Stimulated activated CD8-positive, alpha-beta memory T cell treated with anti-CD3 and anti-CD28 coated beads, Interleukin-15, amount 100 ng/mL, for 24 hours (primary cell): Measurements from ENCODE around the gene GLIS2.

Experiments
- DNase-seq: peaks from one replicate; pipeline ENCODE4 v3.0.0-alpha.2; 2020; ENCODE audit warnings: low read depth

The GLIS2 gene

DNA sequence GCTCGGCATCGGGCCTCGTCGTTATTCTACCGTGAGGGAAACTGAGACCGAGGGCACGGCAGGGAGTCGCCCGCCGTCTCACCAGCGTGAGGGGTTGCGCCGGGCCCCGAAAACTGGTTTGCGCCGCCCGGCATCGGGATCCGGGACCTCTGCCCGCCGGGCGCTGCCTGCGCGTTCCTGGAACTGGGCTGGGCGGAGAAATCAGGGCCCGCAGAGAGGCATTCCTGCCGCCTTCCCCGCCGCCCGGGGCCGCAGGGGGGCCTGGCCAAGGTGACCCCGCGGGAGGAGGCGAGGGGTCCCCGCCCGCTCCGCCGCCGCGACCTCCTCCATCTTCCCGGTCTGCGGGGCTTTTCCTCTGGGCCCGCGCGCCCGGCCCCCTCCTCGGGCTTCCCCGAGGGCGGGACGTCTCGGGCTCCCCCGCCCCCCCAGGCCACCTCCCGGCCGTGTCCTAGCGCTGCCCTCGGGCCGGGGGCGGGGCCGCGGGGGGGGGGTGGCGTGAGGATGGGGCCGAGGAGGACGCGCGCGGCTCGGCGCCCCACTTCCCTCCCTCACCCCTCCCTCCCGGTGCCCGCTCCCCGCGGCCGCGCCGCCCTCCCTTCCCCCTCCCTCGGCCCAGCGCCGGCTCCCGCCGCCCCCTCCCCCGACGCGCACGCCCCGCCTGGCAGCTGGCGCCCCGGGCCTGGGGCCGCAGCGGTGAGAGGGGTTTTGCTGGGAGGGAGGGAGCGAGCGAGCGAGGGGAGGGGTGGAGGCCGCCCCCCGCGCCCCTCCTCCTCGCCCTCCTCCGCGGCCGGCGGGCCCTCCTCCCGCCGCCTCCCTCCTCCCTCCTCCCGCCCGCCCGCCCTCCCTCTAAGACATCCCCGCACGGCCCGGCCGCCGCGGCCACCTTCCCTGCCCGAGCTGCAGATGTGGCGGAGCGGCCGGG, at the start of gene GLIS2:
TSS of gene GLIS2 (plus strand) at position 882 of the 922 bp plus-strand sequence. CDS start 16,214 bp downstream, outside the sequence.
- DNase-seq = no peak

DNA sequence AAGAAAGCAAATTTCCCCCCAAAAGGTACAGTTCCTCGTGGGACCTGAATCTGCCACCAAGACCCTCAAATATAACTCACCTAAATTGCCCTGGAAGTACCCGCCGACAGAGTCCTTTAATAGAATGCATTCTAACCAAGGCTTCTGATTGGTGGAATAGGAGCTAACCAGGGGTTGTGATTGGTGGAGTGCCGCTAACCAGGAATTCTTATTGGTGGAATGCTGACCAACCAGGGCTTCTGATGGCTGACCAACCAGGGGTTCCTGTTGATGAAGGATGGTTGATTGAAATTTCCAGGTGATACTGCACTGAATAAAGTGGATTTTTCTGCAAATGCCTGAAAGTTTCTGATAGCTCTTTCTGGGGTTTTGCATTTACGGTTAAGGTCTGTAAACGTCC, 49.5 kb upstream of the GLIS2 start:
- no peak for DNase-seq

- DNase-seq = no peak
These were observed 45.8 kb upstream of the GLIS2 start for GRCh38 chr16:4270091-4270490.

- DNase-seq = no peak
These were observed 45.3 kb upstream of the GLIS2 start for GRCh38 chr16:4270595-4270994.

GRCh38 chr16:4271176-4272113, 44.4 kb upstream of the GLIS2 start:
- peak; percentile 65 for DNase-seq

DNA sequence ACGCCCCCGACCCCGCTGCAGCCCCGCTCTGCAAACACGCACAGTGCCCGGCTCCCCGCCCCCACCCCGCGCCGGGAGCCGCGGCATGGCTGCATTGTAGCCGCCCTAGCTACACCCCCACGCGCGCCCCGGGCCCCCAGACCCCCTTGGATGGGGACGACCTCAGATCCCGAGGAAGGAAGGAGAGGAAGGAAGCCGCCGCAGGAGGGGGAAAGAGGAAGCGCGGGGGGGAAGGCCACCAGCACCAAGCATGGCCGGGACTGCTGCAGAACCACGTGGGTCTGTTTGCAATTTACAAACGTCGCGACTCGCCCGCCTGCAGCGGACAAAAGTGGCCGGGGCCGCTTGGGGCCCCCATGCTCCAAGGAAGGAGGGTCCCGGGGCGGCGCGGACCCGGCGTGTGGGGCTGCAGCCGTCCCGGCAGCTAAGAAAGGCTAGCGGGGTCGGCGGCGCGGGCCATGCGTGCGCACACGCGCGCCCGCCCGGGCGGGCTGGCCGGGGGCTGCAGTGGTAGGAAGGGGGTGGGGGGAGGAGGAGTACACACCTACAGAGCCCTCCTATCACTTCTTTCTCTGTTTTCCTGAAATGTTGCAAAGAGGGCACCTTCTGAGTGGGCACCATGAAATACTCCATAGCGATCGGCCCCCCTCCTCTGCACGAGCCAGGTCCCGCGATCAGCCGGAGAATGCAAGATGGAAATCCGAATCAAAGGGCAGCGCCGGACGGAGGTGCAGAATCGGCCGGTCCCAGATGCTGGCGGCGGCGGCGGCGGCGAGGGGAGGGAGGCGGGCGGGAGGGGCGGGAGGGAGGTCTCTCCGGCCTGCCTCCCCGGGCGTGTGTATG, 43.5 kb upstream of the GLIS2 start:
- peak; percentile 14 for DNase-seq

DNA sequence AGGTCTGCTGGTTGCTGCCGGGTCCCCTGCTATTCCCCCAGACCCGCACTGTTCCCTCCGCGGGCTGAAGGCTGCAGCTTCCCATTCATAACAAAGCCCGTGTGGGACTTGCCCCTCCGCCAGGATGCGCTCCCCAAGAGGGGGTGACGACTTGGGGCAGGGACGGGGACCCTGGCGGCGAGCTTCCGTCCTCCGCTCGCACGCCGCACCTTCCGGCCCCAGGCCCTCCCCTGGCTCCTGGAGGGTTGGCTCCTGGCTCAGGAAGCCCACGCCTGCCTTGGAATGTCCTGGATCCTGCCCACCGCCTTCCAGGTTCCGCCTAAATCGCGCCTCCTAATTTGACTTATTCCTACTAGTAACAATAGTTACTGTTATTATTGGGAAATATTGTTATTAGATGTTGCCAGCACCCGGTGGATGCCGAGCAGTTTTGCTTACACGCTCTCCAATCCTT, 42.0 kb upstream of the GLIS2 start:
- DNase-seq = peak; percentile 21

DNA sequence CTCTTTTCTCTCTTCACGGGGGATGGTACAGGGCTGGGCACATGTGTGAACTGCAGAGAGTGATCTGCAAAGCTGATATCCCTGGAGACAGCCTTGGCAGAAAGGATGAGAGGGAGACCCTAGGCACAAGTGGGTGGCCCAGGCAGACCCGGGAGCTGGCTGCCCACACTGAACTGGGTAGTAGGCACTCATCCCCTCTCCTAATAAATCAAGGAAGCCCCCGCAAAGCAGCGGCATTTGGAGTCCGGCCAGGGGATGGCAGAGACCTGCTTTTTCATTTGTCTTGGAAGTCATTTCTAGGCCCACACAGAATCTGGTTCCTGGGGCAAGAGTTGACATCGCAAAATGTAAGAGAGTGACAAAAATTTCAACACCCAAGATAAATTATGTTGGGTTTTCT, 40.0 kb upstream of the GLIS2 start:
- no peak for DNase-seq

DNA sequence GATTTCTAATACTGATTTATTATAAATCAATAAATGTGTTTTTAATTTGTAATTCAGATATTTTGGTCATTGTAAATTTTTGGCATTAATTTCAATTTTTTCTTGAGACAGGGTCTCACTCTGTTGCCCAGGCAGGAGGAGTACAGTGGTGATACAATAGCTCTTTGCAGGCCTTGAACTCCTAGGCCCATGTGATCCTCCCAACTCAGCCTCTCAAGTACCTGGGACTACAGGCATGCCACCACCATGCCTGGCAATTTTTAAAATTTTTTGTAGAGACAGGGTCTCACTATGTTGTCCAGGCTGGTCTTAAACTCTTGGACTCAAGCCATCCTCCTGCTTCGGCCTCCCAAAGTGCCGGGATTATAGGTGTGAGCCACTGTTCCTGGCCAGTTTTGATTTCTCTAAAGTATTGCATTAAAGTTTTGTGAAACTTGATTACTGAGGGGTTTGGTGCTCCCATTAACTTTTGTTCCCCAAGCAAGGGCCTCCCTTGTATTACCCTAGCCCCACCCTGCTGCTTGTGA, 37.8 kb upstream of the GLIS2 start:
- no peak for DNase-seq

GRCh38 chr16:4280625-4281024, 35.2 kb upstream of the GLIS2 start:
- DNase-seq = no peak

DNA sequence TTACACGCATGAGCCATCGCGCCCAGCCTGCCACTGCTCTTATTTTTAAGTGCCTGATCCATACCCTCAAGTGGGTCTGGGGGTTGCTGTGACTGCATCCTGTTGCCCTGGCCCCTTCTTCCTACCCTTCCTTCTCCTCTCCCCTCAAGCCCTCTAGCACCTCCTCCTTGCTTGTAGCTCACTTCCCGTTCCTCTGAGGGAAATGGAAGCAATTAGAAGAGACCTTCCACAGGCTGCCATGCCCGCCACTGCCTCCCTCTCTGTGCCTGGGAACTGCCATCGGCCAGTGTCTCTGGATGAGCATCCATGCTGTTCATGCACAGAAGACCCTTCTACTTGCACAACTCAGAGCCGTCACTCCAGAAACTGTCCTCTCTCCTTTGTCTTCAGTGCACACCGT, 32.4 kb upstream of the GLIS2 start:
- no peak for DNase-seq

DNA sequence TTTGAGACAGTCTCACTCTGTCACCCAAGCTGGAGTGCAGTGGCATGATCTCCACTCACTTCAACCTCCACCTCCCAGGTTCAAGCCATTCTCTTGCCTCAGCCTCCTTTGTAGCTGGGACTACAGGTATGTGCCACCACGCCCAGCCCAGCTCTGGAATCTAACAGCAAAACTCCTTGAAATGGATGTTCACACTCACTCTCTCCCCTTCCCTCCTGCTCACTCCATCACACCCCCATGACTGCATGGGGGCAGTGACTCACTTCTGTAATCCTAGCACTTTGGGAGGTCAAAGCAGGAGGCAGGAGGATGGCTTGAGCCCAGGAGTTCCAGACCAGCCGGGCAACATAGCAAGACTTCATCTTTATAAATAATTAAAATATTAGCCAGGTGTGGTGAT, 31.9 kb upstream of the GLIS2 start:
- DNase-seq = no peak

GRCh38 chr16:4285167-4285566, 30.7 kb upstream of the GLIS2 start:
- no peak for DNase-seq

DNA sequence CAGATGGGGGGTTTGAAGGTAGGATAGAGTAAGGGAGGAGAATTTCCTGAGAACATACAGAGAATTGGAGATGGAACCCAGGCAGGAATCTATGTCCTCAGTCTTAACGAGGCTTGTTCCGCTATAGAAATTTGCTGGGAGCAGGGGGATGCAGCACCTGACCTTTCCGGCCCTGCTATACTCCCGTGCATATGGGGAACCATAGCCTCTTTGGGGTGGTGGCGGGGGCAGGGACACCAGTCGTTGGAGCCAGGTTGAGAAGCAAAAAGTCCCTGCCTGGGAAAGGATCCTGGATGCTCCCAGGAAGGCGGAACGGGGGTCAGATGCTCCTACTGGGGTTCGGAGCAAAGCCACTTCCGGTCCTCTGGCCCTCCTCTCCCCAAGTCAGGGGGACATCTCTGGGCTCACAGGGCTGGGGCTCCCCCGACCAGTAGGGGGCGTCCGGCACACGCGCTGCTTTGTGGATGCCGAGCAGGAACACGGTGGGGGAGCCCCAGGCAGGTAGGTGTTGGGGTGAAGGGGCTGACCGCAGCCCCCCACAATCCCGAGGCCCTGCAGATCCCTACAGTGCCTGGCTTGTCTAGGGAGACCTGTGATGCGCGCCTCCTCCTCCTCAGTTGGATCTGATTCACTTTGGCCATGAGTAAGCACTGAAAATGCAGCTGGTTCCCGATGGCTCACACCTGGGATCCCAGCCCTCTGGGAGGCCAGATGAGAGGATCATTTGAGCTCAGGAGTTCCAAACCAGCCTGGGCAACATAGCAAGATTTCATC, 27.5 kb upstream of the GLIS2 start:
- DNase-seq = peak; percentile 59

- no peak for DNase-seq
These were observed 25.5 kb upstream of the GLIS2 start for GRCh38 chr16:4290236-4290830.

DNA sequence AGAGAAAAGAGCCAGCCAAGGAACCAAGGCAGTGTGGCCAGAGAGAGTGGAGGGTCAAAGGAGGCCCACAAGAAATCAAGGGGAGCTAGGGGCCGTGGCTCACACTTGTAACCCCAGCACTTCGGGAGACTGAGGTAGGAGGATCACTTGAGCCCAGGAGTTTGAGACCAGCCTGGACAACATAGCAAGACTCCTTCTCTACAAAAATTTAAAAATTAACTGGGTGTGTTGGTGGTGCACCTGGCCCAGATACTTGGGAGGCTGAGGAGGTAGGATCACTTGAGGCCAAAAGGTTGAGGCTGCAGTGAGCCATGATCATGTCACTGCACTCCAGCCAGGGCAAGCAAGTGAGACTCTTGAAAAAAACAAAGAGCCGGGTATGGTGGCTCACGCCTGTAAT, 24.2 kb upstream of the GLIS2 start:
- DNase-seq = no peak

DNA sequence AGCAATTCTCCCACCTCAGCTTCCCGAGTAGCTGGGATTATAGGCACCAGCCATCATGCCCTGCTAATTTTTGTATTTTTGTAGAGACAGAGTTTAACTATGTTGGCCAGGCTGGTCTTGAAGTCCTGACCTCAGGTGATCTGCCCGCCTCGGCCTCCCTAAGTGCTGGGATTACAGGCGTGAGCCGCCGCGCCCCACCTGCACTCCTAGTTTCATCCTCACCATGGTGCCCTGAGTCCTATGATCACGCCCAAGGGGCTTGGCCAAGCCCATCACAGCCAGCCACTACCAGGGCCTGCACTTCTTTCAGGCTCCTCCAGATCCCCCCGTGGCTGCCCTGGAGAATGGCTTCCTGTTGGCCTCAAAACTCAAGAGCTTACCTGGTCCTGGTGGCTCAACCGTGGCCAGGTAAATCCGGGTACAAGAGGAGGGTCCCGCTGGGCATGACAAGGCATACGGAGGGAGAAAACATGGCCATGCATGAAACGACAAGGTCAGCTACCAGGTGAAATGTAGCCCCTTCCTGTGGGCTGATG, 22.6 kb upstream of the GLIS2 start:
- no peak for DNase-seq

DNA sequence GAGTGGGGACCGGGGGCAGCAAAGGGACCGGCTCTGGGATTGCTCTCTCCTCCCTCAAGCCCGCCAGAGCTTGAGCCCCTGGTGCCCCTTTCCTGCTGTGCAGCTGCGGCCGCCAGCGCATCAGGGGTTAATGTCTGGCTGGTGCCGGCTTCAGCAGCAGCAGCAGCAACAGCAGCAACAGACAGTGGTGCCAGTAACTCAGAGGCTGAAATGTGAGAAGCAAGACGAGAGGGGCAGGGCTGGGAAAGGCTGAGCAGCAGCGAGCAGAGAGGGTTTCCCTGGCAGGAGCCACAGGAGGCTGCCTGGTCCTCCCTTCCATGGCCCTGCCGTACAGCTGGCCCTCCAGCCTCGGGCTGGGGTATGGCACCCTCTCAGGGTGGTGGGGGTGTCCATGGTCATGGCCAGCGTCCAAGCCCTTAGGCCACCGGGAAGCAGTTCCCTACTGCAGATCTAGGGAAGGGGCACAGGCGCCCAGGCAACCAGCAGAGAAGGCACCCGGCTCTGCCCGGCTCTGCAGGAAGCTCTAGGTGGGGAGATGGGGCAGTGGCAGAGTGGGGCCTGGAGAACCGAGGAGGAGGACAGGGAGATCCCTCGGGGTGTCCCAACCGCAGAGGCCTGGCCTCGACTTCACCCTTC, 21.9 kb upstream of the GLIS2 start:
- no peak for DNase-seq

- DNase-seq = no peak
These were observed 20.3 kb upstream of the GLIS2 start for GRCh38 chr16:4295581-4295980.

DNA sequence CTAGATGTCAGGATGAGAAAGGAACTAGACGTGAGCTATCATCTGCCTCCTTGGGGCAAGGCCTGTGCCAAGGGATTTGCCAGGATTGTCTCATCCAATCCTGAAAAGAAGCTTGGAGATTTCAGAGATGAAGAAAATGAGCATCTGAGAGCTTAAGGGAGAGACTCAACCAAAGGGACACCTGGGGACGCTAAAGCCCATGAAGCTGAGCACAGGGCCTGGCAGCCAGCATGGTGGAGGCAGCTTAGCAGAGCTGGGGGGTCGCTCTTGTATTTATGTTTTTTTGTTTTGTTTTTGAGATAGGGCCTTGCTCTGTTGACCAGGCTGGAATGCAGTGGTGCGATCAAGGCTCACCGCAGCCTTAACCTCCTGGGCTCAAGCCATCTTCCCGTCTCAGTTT, 18.4 kb upstream of the GLIS2 start:
- no peak for DNase-seq
